HG02678 (cell line): ENCODE measurements around the gene ITPR3.

Experiments
- ATAC-seq: cut with Tn5 transposase; IDR thresholded peaks from one replicate; pipeline ENCODE4 v1.9.1; 2021; ENCODE audit warnings: mild to moderate bottlenecking, moderate library complexity; ENCODE audit not compliant: unreplicated experiment

Gene ITPR3

DNA sequence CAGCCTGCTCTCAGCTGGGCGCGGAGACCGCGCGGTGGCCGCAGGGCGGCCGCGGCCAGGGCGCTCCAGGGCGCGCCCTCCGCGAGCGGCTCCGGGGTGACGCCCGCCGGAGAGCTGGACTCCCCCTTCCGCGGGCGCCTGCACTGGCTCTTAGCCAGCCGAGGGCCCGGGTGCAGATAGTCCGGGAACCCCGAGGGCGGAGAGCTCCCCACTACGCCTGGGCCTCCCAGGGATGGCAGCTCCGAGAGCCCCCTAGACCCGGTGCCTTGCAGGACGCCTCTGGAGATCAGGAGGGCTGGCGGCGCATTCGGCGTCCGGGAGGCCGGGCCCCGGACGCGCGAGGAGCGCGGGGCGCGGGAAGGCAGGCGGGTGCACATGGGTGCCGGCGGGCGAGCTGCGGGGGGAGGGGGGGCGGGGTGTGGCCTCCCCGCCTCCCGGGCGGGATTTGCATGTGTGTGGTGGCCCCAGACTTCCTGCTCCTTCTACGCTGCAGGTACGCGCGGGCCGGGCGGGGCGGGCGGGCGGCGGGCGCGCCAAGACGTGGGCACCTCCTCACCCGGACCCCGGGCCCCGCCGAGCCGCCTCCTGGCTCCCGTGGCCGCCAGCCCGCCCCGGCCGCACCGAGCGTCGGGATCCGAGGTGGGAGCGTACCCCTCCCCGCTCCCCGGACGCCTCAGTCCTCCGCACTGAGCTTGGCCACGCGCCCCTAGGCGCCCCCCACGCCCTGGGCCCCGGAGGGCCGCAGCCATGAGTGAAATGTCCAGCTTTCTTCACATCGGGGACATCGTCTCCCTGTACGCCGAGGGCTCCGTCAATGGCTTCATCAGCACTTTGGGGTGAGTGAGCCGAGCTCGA lies at the start of gene ITPR3:
TSS of gene ITPR3 (plus strand) at position 467 of the 855 bp plus-strand sequence. CDS start at position 748, 281 bp downstream.
- ATAC-seq, result peak; percentile 69

DNA sequence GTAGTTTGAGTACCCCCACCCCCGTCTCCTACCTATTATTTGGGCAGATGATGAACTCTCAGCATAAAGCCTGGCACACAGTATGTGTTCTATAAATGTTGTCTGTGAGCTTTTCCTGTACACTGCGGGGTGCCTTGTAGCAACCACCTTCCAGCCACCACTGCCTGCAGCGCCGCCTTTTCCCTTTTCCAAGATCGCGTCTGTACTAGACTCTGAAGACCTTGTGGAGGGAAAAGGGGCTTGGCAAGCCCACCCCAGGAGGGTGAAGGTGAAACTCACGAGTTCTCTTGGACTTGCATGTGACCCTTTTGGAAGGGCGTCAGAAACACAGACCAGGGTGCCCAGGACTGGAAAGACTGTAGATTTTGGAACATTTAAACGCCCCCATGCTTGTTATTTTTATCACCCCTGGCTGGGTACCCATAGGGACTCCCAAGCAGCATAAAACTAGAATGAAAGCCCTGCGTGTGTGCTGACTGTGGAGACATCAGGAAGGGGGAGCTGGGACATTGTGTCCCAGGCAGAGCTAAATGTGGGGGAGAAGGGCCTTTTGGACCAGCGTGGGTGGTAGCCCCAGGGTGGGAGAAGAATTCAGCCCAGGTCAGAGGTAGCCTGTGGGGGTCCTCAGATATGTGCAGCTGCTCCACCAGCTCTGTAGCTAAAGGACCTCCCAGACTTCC lies 49.3 kb upstream of the ITPR3 start:
- ATAC-seq, result no peak

DNA sequence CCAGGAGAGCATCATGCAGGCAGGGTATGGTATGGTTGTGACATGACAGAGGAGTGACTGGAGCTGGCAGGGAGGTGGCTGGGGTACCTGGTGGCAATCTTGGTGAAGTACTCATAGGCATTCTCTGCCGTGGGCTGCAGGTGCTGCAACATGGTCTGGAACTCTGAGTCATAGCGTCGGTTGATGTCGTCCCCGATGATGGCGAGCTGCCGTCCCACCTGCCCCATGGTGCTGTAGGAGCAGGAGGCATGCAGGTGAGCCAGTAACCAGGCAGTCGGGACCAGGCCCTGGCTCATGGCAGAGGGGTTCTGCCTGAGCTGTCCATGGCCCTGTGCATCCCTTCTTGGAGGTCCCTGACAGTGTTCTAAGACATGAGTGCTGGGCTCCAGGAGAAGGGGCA lies 45.9 kb upstream of the ITPR3 start:
- ATAC-seq, result no peak

DNA sequence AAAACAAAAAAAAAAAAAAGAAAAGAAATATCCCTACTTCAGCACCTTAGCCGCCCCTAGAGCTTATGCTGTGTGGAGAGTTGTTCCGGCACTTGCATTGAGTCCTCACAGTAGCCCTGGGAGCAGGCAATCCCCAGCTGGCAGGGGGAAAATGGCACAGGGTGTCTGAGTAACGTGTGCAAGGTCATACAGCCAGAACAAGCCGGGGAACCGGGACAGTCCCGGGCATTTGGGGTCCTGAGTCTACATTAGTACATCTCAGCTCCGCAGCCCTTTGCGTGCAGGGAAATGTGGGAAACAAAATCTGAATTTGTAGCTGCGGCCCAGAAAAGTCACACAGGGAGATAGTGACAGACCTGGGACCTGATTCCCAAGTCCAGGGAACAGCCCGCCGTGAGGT lies 44.5 kb upstream of the ITPR3 start:
- no peak for ATAC-seq

DNA sequence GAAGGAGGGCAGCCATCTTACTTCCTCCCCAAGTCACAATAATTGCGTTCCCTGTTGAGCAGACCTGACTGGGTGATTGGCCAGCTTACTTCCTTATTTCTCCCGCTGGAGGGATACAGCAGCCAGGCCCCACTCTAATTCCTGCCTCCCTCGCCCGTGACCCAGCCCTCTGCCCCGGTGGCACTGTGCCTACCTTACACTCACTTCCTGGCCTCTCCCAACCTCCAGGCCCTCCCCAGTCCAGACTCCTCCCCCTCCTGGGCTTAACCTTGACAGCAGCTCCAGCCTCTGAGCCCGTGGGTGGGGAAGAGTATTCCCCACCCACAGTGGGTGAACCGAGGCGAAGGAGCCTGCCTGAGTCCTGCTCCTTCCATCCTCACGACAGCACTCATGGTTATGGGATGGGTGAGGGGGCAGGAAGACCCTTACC lies 44.0 kb upstream of the ITPR3 start:
- ATAC-seq, result no peak

DNA sequence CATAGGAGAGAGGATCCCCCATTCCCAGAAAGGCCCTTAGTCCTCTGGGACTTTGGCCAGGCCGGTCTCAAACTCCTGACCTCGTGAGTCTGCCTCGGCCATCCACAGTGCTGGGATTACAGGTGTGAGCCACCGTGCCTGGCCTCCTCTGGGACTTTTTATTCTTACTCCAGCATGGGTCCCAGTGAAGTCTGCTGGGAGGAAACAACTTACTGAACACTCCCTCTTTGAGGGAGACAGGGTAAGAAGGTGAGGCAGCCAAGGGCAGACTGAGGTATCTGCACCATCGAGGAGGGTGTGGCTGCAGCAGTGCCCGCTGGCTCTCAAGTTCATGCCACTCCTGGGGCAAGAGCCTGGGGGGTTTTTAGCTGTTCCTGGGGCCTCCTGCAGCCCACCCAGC lies 43.4 kb upstream of the ITPR3 start:
- ATAC-seq, result no peak

DNA sequence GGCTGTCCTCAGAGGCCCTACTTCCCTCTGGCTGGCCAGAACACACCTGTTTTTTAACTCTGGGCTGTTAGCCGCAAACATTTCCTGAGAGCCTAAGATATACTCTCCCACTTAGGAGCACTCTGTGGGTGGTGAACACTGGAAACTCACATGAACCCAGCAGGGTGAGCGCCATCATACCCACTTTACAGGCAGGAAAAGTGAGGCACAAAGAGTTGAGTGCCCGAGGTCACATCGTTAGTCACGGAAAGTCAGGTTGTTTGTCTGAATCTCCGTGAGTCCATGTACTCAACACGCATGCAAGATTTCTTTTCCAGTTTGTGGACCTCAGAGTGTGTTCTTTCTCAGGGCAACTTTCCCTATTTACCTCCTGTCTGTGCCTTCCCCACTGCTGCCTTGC lies 43.0 kb upstream of the ITPR3 start:
- no peak for ATAC-seq

DNA sequence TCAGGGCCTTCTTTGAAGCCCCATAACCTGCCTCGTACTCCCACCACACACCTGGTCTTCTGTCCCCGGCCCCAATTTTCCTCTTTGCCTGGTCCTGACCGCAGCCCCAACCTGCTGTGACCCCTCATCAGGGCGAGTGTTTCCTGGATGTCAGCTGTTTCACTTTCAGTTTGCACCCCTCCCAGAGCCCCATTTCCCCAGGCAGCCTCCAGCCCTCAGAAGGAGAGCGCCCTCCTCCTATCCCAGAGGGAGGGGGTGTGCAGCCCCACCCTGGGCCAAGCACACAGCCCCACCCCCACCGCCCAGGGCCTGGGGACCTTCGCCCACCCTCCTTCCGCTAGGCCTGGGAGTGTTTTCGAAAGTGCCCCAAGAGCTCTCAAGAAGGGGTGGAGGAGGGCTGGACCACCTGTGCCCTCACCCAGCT lies 42.5 kb upstream of the ITPR3 start:
- ATAC-seq, result no peak

DNA sequence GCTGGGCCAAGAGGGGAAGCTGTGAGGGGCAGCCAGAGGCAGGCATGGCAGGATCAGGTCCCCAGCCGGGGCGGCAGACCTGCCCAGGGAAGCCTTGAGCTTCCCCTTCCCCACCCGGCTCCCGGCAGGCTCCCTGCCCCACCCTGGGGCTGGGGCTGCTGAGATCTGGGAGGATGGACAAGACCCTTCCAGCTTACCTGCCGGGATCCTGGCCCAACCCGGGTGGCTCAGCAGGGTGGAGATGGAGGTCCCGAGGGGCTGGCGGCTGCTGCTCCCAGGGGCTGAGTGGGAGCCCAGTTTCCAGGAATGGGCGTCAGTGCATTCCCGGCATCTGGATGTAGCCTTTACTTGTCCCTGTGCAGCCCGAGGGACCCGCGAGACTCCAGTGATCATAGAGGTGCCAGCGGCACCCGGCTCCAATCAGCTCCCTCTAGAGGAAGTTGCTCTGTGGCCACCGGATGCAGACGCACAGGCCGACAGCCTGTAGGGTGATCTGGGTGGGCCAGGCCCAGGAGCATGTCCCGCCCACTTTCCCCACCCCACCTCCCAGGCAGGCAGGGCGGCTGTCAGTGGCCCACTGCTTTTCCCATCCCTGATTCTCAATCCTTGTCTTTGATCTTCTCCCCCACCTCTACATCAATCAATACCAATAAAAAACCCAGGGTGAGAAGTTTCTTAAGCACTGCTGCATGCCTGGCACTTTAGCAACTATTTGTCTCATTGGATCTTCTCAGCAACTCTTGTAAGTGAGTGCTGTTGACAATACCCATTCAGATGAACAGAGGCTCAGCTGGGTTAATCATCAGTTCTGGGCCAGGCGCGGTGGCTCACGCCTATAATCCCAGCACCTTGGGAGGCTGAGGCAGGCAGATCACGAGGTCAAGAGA lies 41.1 kb upstream of the ITPR3 start, which contains the start of gene BAK1:
TSS of gene BAK1 (minus strand) at position 449 of the 887 bp plus-strand sequence. CDS start 2,672 bp downstream, outside the sequence.
- ATAC-seq, result peak; percentile 96

DNA sequence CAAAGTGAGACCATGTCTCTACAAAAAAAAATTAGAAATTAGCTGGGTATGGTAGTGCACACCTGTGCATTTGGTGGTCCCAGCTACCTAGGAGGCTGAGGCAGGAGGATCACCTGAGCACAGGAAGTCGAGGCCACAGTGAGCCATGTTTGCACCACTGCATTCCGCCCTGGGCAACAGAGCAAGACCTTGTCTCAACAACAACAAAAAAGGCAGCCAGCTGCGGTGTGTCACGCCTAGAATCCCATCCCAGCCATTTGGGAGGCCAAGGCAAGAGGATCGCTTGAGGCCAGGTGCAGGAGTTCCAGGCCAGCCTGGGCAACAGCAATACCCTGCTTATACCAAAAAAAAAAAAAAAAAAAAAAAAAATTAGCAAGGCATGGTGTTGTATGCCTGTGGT lies 39.9 kb upstream of the ITPR3 start:
- no peak for ATAC-seq

DNA sequence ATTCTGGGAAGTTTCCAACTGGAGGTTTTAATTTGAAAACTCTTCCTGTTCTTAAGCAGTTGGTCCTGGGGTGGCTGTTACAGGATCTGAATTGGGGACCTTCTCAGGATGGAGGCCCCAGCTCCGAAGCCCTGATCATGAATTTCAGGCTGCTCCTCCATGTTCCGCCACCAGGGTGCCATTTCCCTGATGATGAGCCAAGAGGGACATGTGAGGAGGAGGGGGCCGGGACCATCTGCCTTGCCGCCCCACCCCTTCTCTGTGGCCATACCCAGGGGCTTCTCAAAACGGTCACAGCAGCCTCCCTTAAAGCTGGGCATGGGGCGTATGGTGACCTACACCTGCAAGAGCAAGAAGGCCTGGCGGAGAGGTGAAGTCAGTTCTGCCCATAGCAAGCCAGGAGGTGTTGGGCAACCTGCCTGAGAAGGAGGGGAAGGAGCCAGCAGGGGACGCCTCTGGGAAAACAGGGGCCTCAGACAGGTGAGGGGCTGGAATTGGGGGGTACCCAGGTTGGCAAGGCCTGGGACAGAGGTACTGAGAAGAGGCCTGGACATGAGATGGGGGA lies 37.4 kb upstream of the ITPR3 start:
- no peak for ATAC-seq

DNA sequence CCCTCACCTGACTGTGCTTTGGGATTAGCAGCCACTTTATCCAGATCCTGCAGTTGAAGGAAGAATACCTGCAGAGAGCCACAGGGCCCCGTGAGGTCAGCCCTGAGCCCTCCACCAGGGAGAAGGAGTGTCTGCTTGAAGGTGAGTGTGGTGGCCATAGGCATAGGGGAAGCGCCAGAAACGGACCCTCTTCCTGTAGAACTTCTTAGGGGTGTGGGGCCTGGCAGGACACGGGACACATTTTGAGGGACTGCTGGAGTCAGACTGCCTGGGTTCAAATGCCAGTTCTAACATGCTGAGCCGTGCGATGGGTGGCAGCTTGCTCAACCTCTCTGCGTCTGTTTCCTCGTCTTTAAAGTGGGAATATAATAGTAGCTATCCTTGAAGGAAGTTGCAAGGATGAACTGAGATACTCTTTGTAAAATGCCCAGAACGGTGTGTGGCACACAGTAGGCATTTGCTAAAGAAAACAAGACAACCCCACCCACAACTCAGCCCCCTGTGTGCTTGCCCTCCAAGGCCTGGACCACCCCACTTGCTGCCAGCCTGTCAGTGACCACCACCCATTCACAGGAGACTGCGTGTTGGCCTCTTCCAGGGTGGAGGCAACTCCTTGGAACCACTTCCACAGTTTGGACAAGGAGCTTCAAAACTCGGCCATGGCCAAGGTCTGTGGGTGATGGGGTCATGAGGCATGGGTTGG lies 36.3 kb upstream of the ITPR3 start:
- ATAC-seq, result no peak

DNA sequence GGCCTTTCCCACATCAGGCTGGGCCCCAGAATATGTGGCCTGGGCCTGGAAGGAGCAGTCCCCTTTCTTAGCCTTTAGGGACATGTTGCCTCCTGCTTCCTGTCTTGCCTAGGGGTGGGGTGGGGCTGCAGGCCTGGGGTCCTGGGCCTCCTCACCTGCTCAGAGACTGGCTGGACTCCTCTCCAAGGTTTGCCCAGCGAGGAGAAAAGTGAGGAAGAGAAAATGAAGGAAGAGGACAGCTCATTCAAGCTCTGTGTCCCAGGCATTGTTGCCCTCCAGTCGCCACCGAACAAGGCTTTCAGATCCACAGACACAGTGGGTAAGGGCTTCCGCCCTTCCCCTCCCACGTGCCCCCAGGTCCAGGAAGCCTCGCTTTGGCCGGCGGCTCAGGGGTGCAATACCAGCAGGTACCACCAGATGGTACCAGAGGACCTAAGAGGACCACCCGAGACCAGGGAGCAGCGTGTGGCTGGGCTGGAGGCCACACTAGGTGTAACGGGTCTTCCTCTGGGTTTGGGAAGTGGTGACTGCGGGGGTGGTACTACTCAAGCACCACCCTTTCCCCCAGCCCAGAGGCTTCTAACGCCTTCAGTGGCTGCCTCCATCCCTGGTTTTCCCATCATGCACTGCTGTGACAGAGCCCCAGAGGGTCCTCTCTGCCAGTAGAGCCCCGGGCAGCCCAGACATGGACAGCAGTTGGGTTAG lies 35.6 kb upstream of the ITPR3 start:
- peak; percentile 70 for ATAC-seq

DNA sequence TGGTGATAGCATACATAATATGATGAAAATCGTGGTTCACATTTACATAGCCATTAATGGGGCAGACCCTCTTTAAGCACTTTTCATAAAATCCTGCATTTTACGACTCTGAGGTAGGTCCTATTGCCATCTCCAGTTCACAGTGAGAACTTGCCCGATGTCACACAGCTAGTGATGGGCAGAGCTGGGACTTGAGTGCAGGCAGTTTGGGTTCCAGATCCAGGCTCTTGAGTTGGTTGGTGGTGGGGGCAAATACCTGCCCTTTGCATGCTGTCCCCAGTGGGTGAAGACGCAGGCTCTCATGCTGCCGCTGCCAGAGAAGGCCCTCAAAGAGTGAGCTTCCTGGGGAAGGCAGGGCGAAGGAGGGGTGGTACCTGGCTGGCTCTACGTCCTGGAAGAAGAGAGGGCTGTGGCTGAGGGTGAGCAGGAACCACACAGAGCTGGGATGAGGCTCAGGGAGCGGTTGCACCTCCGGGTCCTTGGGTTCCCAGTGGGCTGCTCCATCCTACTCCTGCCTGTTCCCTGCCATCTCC lies 34.9 kb upstream of the ITPR3 start:
- ATAC-seq, result no peak

DNA sequence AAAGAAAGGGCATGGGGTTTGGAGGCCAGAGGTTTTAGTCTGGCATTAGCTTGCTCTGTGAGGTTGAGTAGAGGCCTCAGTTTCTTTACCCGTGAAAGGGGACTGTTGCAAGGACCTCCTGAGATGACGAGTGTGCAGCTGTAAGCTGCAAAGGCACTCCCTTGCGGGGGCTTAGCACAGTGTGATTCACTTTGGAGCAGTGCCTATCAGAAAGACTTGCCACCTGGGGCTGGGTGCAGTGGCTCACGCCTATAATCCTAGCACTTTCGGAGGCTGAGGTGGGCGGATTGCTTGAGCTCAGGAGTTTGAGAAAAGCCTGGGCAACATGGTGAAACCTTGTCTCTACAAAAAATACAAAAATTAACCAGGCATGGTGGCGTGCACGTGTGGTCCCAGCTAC lies 33.6 kb upstream of the ITPR3 start:
- ATAC-seq, result no peak

DNA sequence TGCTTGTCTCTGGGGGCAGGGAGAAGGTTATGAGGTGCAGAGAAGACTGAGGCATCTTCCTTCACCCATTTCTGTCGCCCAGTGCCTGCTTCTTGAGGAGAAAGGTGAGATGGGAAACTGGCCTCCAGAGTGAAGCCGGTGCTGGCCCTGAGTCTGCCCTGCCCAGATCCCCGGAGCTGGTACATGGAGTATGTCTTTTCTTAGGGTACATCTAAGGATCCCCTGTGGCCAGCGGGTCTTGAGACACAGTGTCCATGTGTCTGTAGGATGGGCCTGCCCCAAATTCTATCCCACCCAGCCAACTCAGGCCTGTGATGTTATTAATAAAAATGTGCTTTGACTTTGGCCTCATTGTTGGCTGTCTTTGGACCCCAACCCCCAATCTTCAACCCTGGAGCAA lies 32.2 kb upstream of the ITPR3 start:
- no peak for ATAC-seq

DNA sequence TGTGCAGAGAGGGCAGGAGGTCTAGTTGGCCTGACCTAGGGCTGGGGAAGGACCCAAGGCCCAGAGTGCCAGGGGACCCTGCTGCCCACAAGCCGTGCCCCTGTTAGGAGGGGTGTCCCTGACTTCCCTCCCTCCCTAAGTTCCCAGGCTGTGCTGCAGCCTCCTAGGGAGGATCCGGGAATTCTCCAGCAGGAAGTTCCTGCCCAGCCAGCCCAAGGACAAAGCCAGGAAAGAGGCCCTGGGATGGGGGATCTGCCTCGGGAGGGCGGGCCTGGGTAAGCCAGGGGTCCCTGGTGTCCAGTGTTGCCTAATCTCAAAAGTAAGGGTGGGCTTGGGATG lies 31.8 kb upstream of the ITPR3 start:
- ATAC-seq, result no peak

DNA sequence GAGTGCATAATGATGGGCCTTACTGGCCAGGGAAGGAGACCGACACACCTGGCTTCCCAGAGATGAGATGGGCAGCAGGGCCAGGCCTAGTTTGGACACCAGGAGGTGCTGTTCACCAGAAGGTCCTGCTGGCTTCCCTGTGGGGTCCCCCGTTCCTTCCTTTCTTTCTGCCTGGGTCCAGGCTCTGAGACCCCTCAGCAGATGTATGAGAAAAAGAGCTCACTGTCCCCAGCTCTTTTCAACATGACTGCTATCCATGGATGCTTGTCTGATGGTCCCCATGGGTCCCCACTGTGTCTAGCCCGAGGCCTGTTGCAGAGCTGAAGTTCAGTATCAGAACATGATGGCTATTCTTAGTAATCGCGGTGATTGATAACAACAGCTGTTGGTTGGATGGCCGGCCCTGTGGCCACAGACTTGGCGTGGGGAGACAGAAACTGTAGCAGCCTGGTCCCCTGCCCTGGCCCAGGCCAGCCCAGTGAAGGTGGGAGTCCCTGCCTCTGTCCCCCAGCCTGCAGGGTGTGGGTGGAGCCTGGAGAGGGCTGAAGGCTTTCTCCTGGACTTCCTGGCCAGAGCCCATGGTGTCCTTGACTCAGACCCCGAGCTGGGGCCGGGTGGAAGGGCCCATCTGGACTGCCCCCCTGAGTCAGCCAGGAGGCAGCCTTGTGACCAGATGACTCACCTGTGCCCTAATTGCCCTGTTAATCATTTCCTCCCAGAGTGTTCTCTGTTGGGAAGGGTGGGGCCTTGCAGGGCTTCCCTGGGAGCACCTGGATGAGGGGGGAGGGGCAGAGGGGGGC lies 31.2 kb upstream of the ITPR3 start:
- ATAC-seq, result no peak
